Chondrocyte (in vitro differentiated cells): Measurements from ENCODE around the gene PRTN3. TPM values are rescaled to one million over a fixed set of nuclear protein-coding genes. Genes with fewer than 3 reads are reported as not detected.

Experiments used
- DNase-seq: peaks from one replicate; pipeline ENCODE4 v3.0.0; 2021; ENCODE audit warnings: mixed read lengths, low spot score
- H3K27ac Mint-ChIP-seq: one replicate; pipeline ENCODE4 v1.8.0; 2021; ENCODE audit warnings: mild to moderate bottlenecking, moderate library complexity, mixed read lengths; ENCODE audit not compliant: unreplicated experiment
- H3K27me3 Mint-ChIP-seq: 2 replicates; pipeline ENCODE4 v1.8.0; 2021; ENCODE audit warnings: low read depth, mixed read lengths
- H3K36me3 Mint-ChIP-seq: 2 replicates; pipeline ENCODE4 v1.8.0; 2021; ENCODE audit warnings: low read depth, mixed read lengths
- H3K4me1 Mint-ChIP-seq: 2 replicates; pipeline ENCODE4 v1.8.0; 2021; ENCODE audit warnings: low read depth, mild to moderate bottlenecking, mixed read lengths
- H3K4me3 Mint-ChIP-seq: one replicate; pipeline ENCODE4 v1.8.0; 2021; ENCODE audit warnings: mild to moderate bottlenecking, moderate library complexity, mixed read lengths; ENCODE audit not compliant: unreplicated experiment
- H3K9me3 Mint-ChIP-seq: 2 replicates; pipeline ENCODE4 v1.8.0; 2021; ENCODE audit warnings: low read depth, mixed read lengths
- CTCF ChIP-seq: fragments of 200-600 bp; sonication (generic); IDR thresholded peaks from 2 replicates; pipeline ENCODE4 v1.5.0; 2021; ENCODE audit warnings: antibody characterized with exemption, mild to moderate bottlenecking, moderate library complexity
- total RNA-seq: library from RNA; stranded (reverse); gene quantifications from 3 replicates; pipeline ENCODE4 v1.2.1, GENCODE V29; 2021

The PRTN3 gene
- total RNA-seq, 1 donor from 2014 or later, result not detected

GRCh38 chr19:824885-825284 lies 15.9 kb upstream of the PRTN3 start:
- Mint-ChIP-seq H3K27ac (no peak overlapping the region), H3K27me3 (no peaks in the 10 kb centered on the region), H3K4me1 (no peaks in the 10 kb centered on the region), H3K9me3 (no peaks in the 10 kb centered on the region), H3K36me3 (no peaks in the 10 kb centered on the region), H3K4me3 (no peak overlapping the region)
- DNase-seq, result no peak
- TF ChIP-seq CTCF, result no peak

- TF ChIP-seq CTCF, result no peak
- Mint-ChIP-seq H3K36me3 (no peaks in the 10 kb centered on the region), H3K4me3 (no peak overlapping the region), H3K9me3 (no peaks in the 10 kb centered on the region), H3K27ac (peak overlapping the region; percentile 17), H3K4me1 (no peaks in the 10 kb centered on the region), H3K27me3 (no peaks in the 10 kb centered on the region)
- DNase-seq, result no peak
Measured at GRCh38 chr19:825897-826644, 14.7 kb upstream of the PRTN3 start.

GRCh38 chr19:827314-827709 lies 13.5 kb upstream of the PRTN3 start:
- no peak for DNase-seq
- H3K36me3 Mint-ChIP-seq, result no peaks in the 10 kb centered on the region
- no peak for TF ChIP-seq CTCF
- no peak overlapping the region for H3K27ac Mint-ChIP-seq
- H3K9me3 Mint-ChIP-seq, result no peaks in the 10 kb centered on the region
- no peaks in the 10 kb centered on the region for H3K27me3 Mint-ChIP-seq
- H3K4me1 Mint-ChIP-seq, result no peaks in the 10 kb centered on the region
- no peak overlapping the region for H3K4me3 Mint-ChIP-seq

GRCh38 chr19:827710-828321 lies 13.0 kb upstream of the PRTN3 start, which contains the start of gene AZU1:
Gene AZU1, plus strand, starts transcription at chr19:827837. Its CDS starts 10 bp downstream, at chr19:827847.
- TF ChIP-seq CTCF, result no peak
- H3K9me3 Mint-ChIP-seq, result no peaks in the 10 kb centered on the region
- H3K27me3 Mint-ChIP-seq, result no peaks in the 10 kb centered on the region
- no peak within 1 kb of the TSS for H3K4me3 Mint-ChIP-seq
- no peak within 1 kb of the TSS for H3K27ac Mint-ChIP-seq
- DNase-seq, result peak; percentile 87
- H3K4me1 Mint-ChIP-seq, result no peaks in the 10 kb centered on the region
- H3K36me3 Mint-ChIP-seq, result no peaks in the 10 kb centered on the region

GRCh38 chr19:829129-829758 lies 11.6 kb upstream of the PRTN3 start:
- H3K4me3 Mint-ChIP-seq, result no peak overlapping the region
- no peak overlapping the region for H3K27ac Mint-ChIP-seq
- no peak for DNase-seq
- no peaks in the 10 kb centered on the region for H3K36me3 Mint-ChIP-seq
- no peak for TF ChIP-seq CTCF
- peaks cover 2% of the 10 kb centered on the region for H3K4me1 Mint-ChIP-seq
- H3K9me3 Mint-ChIP-seq, result no peaks in the 10 kb centered on the region
- no peaks in the 10 kb centered on the region for H3K27me3 Mint-ChIP-seq
